OCI-LY1 (cell line): Measurements from ENCODE around the gene BFSP1.

ENCODE experiments used
- CTCF ChIP-seq: fragments of 200-600 bp; sonication (generic), shearing (Covaris generic); IDR thresholded peaks from 2 replicates; pipeline ENCODE4 v1.5.1; 2017; ENCODE audit warnings: mild to moderate bottlenecking, antibody characterized with exemption, low read length, moderate library complexity, mixed read lengths
- EZH2 ChIP-seq: fragments of 200-600 bp; sonication (generic), shearing (Covaris generic); IDR thresholded peaks from 2 replicates; pipeline ENCODE4 v1.8.0; 2017; ENCODE audit warnings: borderline replicate concordance, mixed run types, mild to moderate bottlenecking, antibody characterized with exemption, low read length, moderate library complexity, mixed read lengths

GRCh38 chr20:17541996-17542395 is 10.8 kb upstream of the BFSP1 start:
- no peak for TF ChIP-seq CTCF
- no peak for TF ChIP-seq EZH2
